C4-2B (cell line): ENCODE measurements around the gene TTLL10.

Experiments used
- ZFX ChIP-seq: fragments of 450-650 bp; IDR thresholded peaks from 2 replicates; pipeline ENCODE4 v1.6.1; 2017
- TF ChIP-seq, protein P1 (sequence below): fragments of 450-650 bp; conservative IDR thresholded peaks from 2 replicates; pipeline ENCODE4 v1.5.1; 2017; ENCODE audit warnings: mild to moderate bottlenecking

- TF ChIP-seq, protein P1, sequence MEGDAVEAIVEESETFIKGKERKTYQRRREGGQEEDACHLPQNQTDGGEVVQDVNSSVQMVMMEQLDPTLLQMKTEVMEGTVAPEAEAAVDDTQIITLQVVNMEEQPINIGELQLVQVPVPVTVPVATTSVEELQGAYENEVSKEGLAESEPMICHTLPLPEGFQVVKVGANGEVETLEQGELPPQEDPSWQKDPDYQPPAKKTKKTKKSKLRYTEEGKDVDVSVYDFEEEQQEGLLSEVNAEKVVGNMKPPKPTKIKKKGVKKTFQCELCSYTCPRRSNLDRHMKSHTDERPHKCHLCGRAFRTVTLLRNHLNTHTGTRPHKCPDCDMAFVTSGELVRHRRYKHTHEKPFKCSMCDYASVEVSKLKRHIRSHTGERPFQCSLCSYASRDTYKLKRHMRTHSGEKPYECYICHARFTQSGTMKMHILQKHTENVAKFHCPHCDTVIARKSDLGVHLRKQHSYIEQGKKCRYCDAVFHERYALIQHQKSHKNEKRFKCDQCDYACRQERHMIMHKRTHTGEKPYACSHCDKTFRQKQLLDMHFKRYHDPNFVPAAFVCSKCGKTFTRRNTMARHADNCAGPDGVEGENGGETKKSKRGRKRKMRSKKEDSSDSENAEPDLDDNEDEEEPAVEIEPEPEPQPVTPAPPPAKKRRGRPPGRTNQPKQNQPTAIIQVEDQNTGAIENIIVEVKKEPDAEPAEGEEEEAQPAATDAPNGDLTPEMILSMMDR: no peak
- TF ChIP-seq ZFX: no peak
Measured at GRCh38 chr1:1157426-1157913, 16.2 kb upstream of the TTLL10 start.
